SK-N-SH treated with all-trans-retinoic acid at 6 μM for 48 hours (cell line): ENCODE measurements around the gene MACC1.

Experiments used
- ATAC-seq: fragments of 200-7000 bp; cut with Tn5 transposase; 3 replicates; pipeline ENCODE4 v1.9.1; 2020; ENCODE audit warnings: mild to moderate bottlenecking, moderate library complexity
- ARNTL ChIP-seq: fragments of 450-650 bp; formaldehyde crosslinking; IDR thresholded peaks from 2 replicates; pipeline ENCODE4 v1.5.0; 2020; ENCODE audit warnings: low read depth, mild to moderate bottlenecking, moderate library complexity, borderline replicate concordance
- CSDC2 ChIP-seq: fragments of 250-450 bp; sonication (Bioruptor Pico); IDR thresholded peaks from 2 replicates; pipeline ENCODE4 v1.5.0; 2020; ENCODE audit warnings: mild to moderate bottlenecking, moderate library complexity
- ESRRG ChIP-seq: fragments of 250-450 bp; sonication (Bioruptor Pico); IDR thresholded peaks from 2 replicates; pipeline ENCODE4 v1.6.1; 2021; ENCODE audit warnings: mild to moderate bottlenecking
- GLIS3 ChIP-seq: fragments of 250-450 bp; sonication (Bioruptor Pico); IDR thresholded peaks from 2 replicates; pipeline ENCODE4 v1.5.0; 2020; ENCODE audit warnings: mild to moderate bottlenecking, moderate library complexity
- ISL1 ChIP-seq: fragments of 250-450 bp; sonication (Bioruptor Pico); IDR thresholded peaks from 2 replicates; pipeline ENCODE4 v2.1.2; 2022; ENCODE audit warnings: mild to moderate bottlenecking, moderate library complexity
- OSR1 ChIP-seq: fragments of 250-450 bp; sonication (Bioruptor Pico); IDR thresholded peaks from 2 replicates; pipeline ENCODE4 v1.8.0; 2022; ENCODE audit warnings: moderate library complexity, mild to moderate bottlenecking, inconsistent platforms
- PATZ1 ChIP-seq: fragments of 250-450 bp; sonication (Bioruptor Pico); IDR thresholded peaks from 2 replicates; pipeline ENCODE4 v1.8.0; 2020; ENCODE audit warnings: mild to moderate bottlenecking, moderate library complexity, borderline replicate concordance
- POU6F1 ChIP-seq: fragments of 250-450 bp; sonication (Bioruptor Pico); IDR thresholded peaks from 2 replicates; pipeline ENCODE4 v1.8.0; 2021; ENCODE audit warnings: low read depth, mild to moderate bottlenecking, moderate library complexity, borderline replicate concordance
- PPARA ChIP-seq: fragments of 250-450 bp; sonication (Bioruptor Pico); IDR thresholded peaks from 2 replicates; pipeline ENCODE4 v1.5.0; 2020; ENCODE audit warnings: mild to moderate bottlenecking, borderline replicate concordance
- RARB ChIP-seq: fragments of 250-450 bp; sonication (Bioruptor Pico); IDR thresholded peaks from 2 replicates; pipeline ENCODE4 v1.8.0; 2021; ENCODE audit warnings: mild to moderate bottlenecking, moderate library complexity
- SNAI2 ChIP-seq: fragments of 250-450 bp; sonication (Bioruptor Pico); IDR thresholded peaks from 2 replicates; pipeline ENCODE4 v1.5.0; 2020; ENCODE audit warnings: mild to moderate bottlenecking, moderate library complexity
- TCF4 ChIP-seq: fragments of 250-450 bp; sonication (Bioruptor Pico); IDR thresholded peaks from 2 replicates; pipeline ENCODE4 v1.8.0; 2021; ENCODE audit warnings: mild to moderate bottlenecking, moderate library complexity, borderline replicate concordance
- TOX ChIP-seq: fragments of 250-450 bp; sonication (Bioruptor Pico); IDR thresholded peaks from 2 replicates; pipeline ENCODE4 v1.8.0; 2021; ENCODE audit warnings: mild to moderate bottlenecking, moderate library complexity, borderline replicate concordance
- TSHZ2 ChIP-seq: fragments of 250-450 bp; sonication (Bioruptor Pico); IDR thresholded peaks from 2 replicates; pipeline ENCODE4 v1.5.0; 2020; ENCODE audit warnings: mild to moderate bottlenecking, moderate library complexity
- ZFP3 ChIP-seq: fragments of 250-450 bp; sonication (Bioruptor Pico); IDR thresholded peaks from 2 replicates; pipeline ENCODE4 v1.5.0; 2020; ENCODE audit warnings: mild to moderate bottlenecking, moderate library complexity
- ZFP30 ChIP-seq: fragments of 450-650 bp; formaldehyde crosslinking; IDR thresholded peaks from 2 replicates; pipeline ENCODE4 v1.5.0; 2022; ENCODE audit warnings: mild to moderate bottlenecking, moderate library complexity
- ZNF70 ChIP-seq: fragments of 450-650 bp; formaldehyde crosslinking; IDR thresholded peaks from 2 replicates; pipeline ENCODE4 v1.5.0; 2020; ENCODE audit warnings: mild to moderate bottlenecking, moderate library complexity
- ZNF8 ChIP-seq: fragments of 450-650 bp; formaldehyde crosslinking; IDR thresholded peaks from 2 replicates; pipeline ENCODE4 v1.5.0; 2020; ENCODE audit warnings: mild to moderate bottlenecking, moderate library complexity

MACC1 gene

GRCh38 chr7:20193873-20194272 lies 23.3 kb downstream of the MACC1 start (continued):
- no peak for TF ChIP-seq POU6F1 (CRISPR knock-in tag)

GRCh38 chr7:20193242-20193777 lies 23.9 kb downstream of the MACC1 start:
- no peak for ATAC-seq
- TF ChIP-seq TCF4 (CRISPR knock-in tag), result no peak

GRCh38 chr7:20191391-20191869 lies 25.8 kb downstream of the MACC1 start:
- no peak for ATAC-seq
- no peak for TF ChIP-seq ZNF8
- TF ChIP-seq PATZ1 (CRISPR knock-in tag), result no peak
- no peak for TF ChIP-seq ZFP3 (CRISPR knock-in tag)
- TF ChIP-seq TOX (CRISPR knock-in tag), result no peak
- no peak for TF ChIP-seq ESRRG (CRISPR knock-in tag)
- no peak for TF ChIP-seq ZFP30 (CRISPR knock-in tag)
- TF ChIP-seq SNAI2 (CRISPR knock-in tag), result no peak

- TF ChIP-seq ZNF8, result no peak
- no peak for TF ChIP-seq ESRRG (CRISPR knock-in tag)
- no peak for TF ChIP-seq ZFP30 (CRISPR knock-in tag)
- TF ChIP-seq GLIS3 (CRISPR knock-in tag), result no peak
- TF ChIP-seq TSHZ2 (CRISPR knock-in tag), result no peak
- TF ChIP-seq POU6F1 (CRISPR knock-in tag), result no peak
- no peak for TF ChIP-seq OSR1 (CRISPR knock-in tag)
- no peak for TF ChIP-seq ISL1 (CRISPR knock-in tag)
- TF ChIP-seq TOX (CRISPR knock-in tag), result no peak
- no peak for TF ChIP-seq RARB
- no peak for TF ChIP-seq ZFP3 (CRISPR knock-in tag)
- no peak for TF ChIP-seq CSDC2 (CRISPR knock-in tag)
- no peak for TF ChIP-seq SNAI2 (CRISPR knock-in tag)
- no peak for TF ChIP-seq ZNF70 (CRISPR knock-in tag)
- ATAC-seq, result no peak
Observed at GRCh38 chr7:20190560-20191390, 26.4 kb downstream of the MACC1 start.

GRCh38 chr7:20189852-20190251 lies 27.3 kb downstream of the MACC1 start:
- TF ChIP-seq PPARA (CRISPR knock-in tag), result no peak
- TF ChIP-seq ESRRG (CRISPR knock-in tag), result no peak
- TF ChIP-seq ZFP30 (CRISPR knock-in tag), result no peak
- no peak for TF ChIP-seq ARNTL (CRISPR knock-in tag)

More at GRCh38 chr7:20189852-20190251, 27.3 kb downstream of the MACC1 start:
- ATAC-seq, result no peak
